Tongue (tissue), 3 donors: ENCODE results near the gene SNRNP25. TPM values are rescaled to one million over a fixed set of nuclear protein-coding genes. Genes with fewer than 3 reads are reported as not detected.

Experiments
- DNase-seq: peaks from one replicate; pipeline ENCODE4 v3.0.0-alpha.2; 2015
- small RNA-seq: library from RNA; depleted of rRNA; stranded (forward); fragments of <200 nt; gene quantifications from one replicate; pipeline ENCODE3, GENCODE V24; 2014; ENCODE audit warnings: low replicate concordance
- total RNA-seq: library from RNA; depleted of rRNA; stranded (reverse); fragments of >200 nt; gene quantifications from one replicate; pipeline ENCODE4 v1.2.3, GENCODE V29; 2014

Gene SNRNP25
- total RNA-seq, 1 donor from 2014 or later: 13.0 TPM

DNA sequence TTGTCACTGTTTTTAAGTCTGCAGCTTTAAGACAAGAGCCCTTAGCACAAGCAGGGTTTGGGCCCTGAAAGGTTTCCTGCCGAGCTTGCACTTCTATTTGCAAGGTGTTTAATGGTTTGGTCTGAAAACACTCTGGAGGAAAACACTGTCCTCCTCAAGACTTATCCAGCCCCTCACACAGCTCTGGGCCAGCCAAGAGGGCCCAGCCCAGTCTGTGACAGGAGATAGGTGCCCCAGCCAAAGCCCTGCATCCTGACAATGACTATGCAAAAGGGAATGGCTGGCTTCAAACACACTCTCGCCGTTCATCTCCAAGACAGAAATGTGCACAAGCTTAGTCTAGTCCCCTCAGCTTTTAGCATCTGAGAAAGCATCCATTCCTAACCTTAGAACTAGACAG, 51.3 kb downstream of the SNRNP25 start:
- DNase-seq: no peak

DNA sequence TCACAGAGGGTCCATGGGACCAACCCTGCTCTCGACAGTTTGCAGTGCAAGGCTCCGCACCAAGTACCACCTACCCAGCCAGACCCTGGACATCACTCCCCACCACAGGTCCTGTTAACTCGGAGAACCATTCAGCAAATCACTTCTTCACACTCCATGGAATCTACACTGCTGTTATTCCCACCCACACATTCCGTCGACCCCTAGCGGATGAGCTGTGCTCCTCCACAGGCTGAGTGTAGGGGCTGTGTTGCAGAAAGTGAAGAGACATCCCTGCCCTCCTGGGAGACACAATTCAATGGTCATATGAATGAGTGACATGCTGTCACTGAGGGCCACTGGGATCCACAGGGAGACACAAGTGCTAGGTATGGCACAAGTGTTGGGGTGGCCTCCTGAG, 51.9 kb downstream of the SNRNP25 start:
- DNase-seq: no peak

DNA sequence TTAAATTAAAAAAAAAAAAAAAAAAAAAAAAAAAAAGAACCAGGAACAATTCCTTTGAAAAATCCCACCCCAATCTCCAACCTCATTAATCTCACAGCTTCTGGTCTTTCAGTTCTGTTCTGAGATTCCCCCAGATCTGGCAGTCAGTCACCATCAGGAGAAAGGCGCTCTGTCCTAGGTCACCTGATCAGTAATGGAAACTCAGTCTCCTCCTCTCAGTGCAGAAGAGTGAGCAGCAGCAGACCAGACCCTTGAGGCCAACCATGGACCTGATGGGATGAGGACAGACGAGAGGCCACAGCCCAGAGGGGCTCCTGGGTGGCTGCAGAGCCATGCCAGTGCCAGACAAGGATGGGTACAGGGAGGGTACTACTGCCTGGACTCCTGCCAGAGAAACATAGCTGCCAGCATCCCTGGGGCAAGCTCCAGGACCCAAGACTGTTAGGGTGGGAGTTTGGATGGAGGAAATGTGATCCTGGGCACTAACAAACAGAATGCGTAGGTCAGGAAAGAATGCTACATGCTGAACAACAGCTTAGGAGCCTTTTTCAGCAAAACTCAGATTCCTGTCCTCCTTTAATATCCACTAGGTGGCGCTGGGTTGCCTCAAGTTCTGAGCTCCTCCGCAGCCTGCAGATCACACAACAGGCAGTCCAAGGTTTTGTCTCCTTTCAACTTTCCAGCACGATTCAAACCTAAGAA, 53.1 kb downstream of the SNRNP25 start:
- peak; percentile 92 for DNase-seq

Small RNA genes lying within 50 kb of the gene (small RNA-seq; reads per million reads assigned to genes)
- gene MIR6859-4: not detected
- gene Z69720.2: not detected

Other genes starting within 250 kb of the SNRNP25 start
- gene POLR3K, start 220 bp upstream of the SNRNP25 start, total RNA-seq: 4.5 TPM
- 33.0 TPM for gene RHBDF1, start 18.8 kb downstream of the SNRNP25 start, total RNA-seq
- 42.0 TPM for gene MPG, start 24.4 kb downstream of the SNRNP25 start, total RNA-seq
- gene NPRL3, start 84.8 kb downstream of the SNRNP25 start, total RNA-seq: 15.7 TPM
- 6.7 TPM for gene HBZ, start 98.8 kb downstream of the SNRNP25 start, total RNA-seq
- gene HBM, start 112.2 kb downstream of the SNRNP25 start, total RNA-seq: 19.6 TPM
- gene HBA2, start 119.0 kb downstream of the SNRNP25 start, total RNA-seq: 803 TPM
- gene HBA1, start 122.9 kb downstream of the SNRNP25 start, total RNA-seq: 357 TPM
- gene HBQ1, start 126.6 kb downstream of the SNRNP25 start, total RNA-seq: not detected
- gene LUC7L, start 175.6 kb downstream of the SNRNP25 start, total RNA-seq: 60.5 TPM
- 92.7 TPM for gene FAM234A, start 181.0 kb downstream of the SNRNP25 start, total RNA-seq
- 2.3 TPM for gene RGS11, start 222.1 kb downstream of the SNRNP25 start, total RNA-seq
- 1.7 TPM for gene ARHGDIG, start 226.8 kb downstream of the SNRNP25 start, total RNA-seq
- gene PDIA2, start 229.3 kb downstream of the SNRNP25 start, total RNA-seq: 2.7 TPM